WI38 (cell line): ENCODE measurements around the gene TENT4B.

Experiments used
- H3K4me3 ChIP-seq: 2 replicates; pipeline ENCODE4 v1.5.1; 2011; ENCODE audit warnings: low read depth, mild to moderate bottlenecking, control low read depth, low read length
- CTCF ChIP-seq: IDR thresholded peaks from 2 replicates; pipeline ENCODE4 v1.5.1; 2012; ENCODE audit warnings: low read depth, mild to moderate bottlenecking, control low read depth, low read length

Gene TENT4B

GRCh38 chr16:50251375-50252081 lies 98.4 kb downstream of the TENT4B start:
- no peak for TF ChIP-seq CTCF
- no peak overlapping the region for H3K4me3 ChIP-seq

GRCh38 chr16:50252082-50252611 lies 99.0 kb downstream of the TENT4B start:
- no peak overlapping the region for H3K4me3 ChIP-seq
- no peak for TF ChIP-seq CTCF

- no peak for TF ChIP-seq CTCF
- no peak overlapping the region for H3K4me3 ChIP-seq
These were observed 99.9 kb downstream of the TENT4B start for GRCh38 chr16:50252874-50253513.

- no peak for TF ChIP-seq CTCF
- no peak overlapping the region for H3K4me3 ChIP-seq
These were observed 100.4 kb downstream of the TENT4B start for GRCh38 chr16:50253514-50253910.

GRCh38 chr16:50254072-50254471 lies 101.0 kb downstream of the TENT4B start:
- TF ChIP-seq CTCF: no peak
- no peak overlapping the region for H3K4me3 ChIP-seq

- no peak for TF ChIP-seq CTCF
- H3K4me3 ChIP-seq: no peak overlapping the region
These were observed 102.4 kb downstream of the TENT4B start for GRCh38 chr16:50255538-50255937.

- TF ChIP-seq CTCF: no peak
- H3K4me3 ChIP-seq: no peak overlapping the region
These were observed 103.5 kb downstream of the TENT4B start for GRCh38 chr16:50256604-50257003.
